Gastrocnemius medialis (tissue), 4 donors: ENCODE data around the gene PPP1R3D.

Experiments
- POLR2A ChIP-seq, 2 donors: fragments of 450-650 bp; IDR thresholded peaks; one replicate each; pipeline ENCODE4 v1.6.1; 2017; ENCODE audit warnings: antibody characterized with exemption in 2 of 2, mild to moderate bottlenecking in 2 of 2, moderate library complexity in 2 of 2
- TF ChIP-seq, protein P1 (sequence below), 5 experiments: fragments of 450-650 bp in 3 of 5; fragments of 200-600 bp in 2 of 5; sonication (generic) in 2 of 5; IDR thresholded peaks in 4 of 5; conservative IDR thresholded peaks in 1 of 5; 1 replicate in 4 of 5; 2 replicates in 1 of 5; pipeline ENCODE4 v1.5.1; 2016 to 2019; ENCODE audit warnings: antibody characterized with exemption in 5 of 5, mild to moderate bottlenecking in 3 of 5, moderate library complexity in 3 of 5

DNA sequence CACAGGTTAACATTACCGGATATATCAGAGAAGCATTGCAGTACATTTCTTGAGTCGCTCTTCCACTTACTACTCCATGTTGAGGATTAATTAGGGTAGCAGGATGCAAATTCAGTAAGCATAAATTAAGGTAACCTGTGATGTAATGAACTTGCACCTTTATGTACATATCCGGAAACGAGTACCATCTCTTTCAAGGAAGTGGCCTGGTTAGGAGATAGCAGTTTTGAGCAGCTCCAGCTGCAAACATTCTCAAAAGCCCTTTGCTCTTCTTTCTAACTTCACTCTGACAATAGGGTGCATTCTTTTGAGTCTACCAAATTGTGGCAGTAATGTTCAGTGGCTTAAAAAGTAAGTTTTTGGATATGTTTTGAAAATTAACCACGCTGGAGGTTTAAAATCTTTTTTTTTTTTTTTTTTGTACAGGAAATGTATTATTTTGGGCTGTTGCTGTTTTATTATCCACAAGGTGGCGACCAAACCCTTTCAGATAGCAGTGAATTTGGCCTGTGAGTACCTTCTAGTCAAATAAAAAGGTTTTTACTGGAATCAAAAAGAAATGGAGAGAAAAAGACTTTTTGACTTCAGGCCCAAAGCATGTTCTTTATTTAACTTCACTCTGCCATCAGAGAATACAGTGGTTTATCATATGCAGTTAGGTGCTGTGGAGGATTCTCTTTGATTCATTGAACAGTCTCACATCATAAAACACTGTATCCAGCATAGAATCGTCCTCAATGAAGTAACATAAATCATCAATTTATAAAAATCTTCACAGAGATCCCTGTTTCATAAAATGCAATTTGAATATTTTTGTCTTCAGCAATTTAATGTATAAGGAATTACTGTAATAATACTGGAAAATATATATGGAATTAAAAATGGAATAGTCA, 9.0 kb upstream of the PPP1R3D start:
- TF ChIP-seq, protein P1, sequence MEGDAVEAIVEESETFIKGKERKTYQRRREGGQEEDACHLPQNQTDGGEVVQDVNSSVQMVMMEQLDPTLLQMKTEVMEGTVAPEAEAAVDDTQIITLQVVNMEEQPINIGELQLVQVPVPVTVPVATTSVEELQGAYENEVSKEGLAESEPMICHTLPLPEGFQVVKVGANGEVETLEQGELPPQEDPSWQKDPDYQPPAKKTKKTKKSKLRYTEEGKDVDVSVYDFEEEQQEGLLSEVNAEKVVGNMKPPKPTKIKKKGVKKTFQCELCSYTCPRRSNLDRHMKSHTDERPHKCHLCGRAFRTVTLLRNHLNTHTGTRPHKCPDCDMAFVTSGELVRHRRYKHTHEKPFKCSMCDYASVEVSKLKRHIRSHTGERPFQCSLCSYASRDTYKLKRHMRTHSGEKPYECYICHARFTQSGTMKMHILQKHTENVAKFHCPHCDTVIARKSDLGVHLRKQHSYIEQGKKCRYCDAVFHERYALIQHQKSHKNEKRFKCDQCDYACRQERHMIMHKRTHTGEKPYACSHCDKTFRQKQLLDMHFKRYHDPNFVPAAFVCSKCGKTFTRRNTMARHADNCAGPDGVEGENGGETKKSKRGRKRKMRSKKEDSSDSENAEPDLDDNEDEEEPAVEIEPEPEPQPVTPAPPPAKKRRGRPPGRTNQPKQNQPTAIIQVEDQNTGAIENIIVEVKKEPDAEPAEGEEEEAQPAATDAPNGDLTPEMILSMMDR (IDR thresholded peaks at IDR 0.05 in 4 of 5, conservative IDR thresholded peaks at IDR 0.05 in 1 of 5), result peak in 4 of 5 experiments; percentile 24 to 65 (median 46)
- no peak for TF ChIP-seq POLR2A (IDR thresholded peaks at IDR 0.05)
